Neutrophil (primary cell): ENCODE data around the gene TTC24.

Experiments
- H3K27ac ChIP-seq: fragments of 200-600 bp; sonication (generic); 2 replicates; pipeline ENCODE4 v1.5.1; 2016; ENCODE audit warnings: mild to moderate bottlenecking, moderate library complexity
- H3K27me3 ChIP-seq: fragments of 200-600 bp; sonication (generic); 2 replicates; pipeline ENCODE4 v1.6.0; 2016; ENCODE audit warnings: mild to moderate bottlenecking
- H3K36me3 ChIP-seq: fragments of 200-600 bp; sonication (generic); 2 replicates; pipeline ENCODE4 v1.5.1; 2017
- H3K4me1 ChIP-seq, 2 experiments: fragments of 200-600 bp in 1 of 2; sonication (generic) in 1 of 2; 1 replicate in 1 of 2; 2 replicates in 1 of 2; pipeline versions ENCODE4 v1.5.1 to v1.6.1; 2013 to 2016; ENCODE audit warnings: low read depth in 1 of 2, low read length in 1 of 2, mild to moderate bottlenecking in 1 of 2, moderate library complexity in 1 of 2; ENCODE audit not compliant: control insufficient read depth in 1 of 2, insufficient read depth in 1 of 2
- H3K4me3 ChIP-seq, 2 experiments: fragments of 200-600 bp in 1 of 2; sonication (generic) in 1 of 2; 1 replicate in 1 of 2; 2 replicates in 1 of 2; pipeline ENCODE4 v1.5.1; 2013 to 2016; ENCODE audit warnings: low read depth in 1 of 2, low read length in 1 of 2, mild to moderate bottlenecking in 1 of 2, moderate library complexity in 1 of 2
- H3K9me3 ChIP-seq: fragments of 200-600 bp; sonication (generic); 2 replicates; pipeline ENCODE4 v1.5.1; 2016
- TF ChIP-seq, protein P1 (sequence below): fragments of 200-600 bp; sonication (generic); IDR thresholded peaks from 2 replicates; pipeline ENCODE4 v1.5.1; 2016; ENCODE audit warnings: antibody characterized with exemption

Gene TTC24

DNA sequence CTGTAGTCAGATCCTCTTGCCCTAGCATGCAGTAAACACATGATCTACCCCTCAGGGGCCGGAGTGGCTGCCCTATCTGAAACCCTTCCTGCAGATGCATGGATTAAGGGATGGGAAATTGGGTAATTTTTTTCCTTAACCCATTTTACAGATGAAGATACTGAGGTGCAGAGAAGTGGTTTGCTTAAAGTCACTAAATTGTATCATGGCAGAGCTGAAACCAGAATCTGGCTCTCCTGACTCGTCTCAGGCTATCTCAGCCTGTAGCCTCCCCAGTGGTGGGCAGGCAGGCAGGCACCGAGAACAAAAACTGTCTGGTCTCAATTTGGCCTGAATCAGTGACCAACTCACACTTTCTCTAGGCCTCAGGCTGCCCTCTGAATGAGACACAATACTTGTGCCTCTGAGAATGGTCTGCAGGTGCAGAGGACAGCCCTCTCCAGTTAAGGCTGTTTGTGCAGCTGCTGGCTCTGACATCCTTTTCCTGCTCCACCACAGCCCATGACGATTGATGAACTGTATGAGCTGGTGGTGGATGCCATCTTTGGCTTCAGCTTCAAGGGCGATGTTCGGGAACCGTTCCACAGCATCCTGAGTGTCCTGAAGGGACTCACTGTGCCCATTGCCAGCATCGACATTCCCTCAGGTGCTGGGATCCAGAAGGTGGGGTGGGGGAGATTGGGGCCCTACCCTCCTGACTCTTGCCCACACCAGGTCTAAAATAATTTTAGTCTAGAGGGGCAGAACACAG lies 13.6 kb downstream of the TTC24 start:
- H3K27ac ChIP-seq: no peak overlapping the region
- no peaks in the 10 kb centered on the region for H3K9me3 ChIP-seq
- no peak overlapping the region for H3K4me3 ChIP-seq
- peaks cover 11 to 12% of the 10 kb centered on the region in 2 experiments for H3K4me1 ChIP-seq
- TF ChIP-seq, protein P1, sequence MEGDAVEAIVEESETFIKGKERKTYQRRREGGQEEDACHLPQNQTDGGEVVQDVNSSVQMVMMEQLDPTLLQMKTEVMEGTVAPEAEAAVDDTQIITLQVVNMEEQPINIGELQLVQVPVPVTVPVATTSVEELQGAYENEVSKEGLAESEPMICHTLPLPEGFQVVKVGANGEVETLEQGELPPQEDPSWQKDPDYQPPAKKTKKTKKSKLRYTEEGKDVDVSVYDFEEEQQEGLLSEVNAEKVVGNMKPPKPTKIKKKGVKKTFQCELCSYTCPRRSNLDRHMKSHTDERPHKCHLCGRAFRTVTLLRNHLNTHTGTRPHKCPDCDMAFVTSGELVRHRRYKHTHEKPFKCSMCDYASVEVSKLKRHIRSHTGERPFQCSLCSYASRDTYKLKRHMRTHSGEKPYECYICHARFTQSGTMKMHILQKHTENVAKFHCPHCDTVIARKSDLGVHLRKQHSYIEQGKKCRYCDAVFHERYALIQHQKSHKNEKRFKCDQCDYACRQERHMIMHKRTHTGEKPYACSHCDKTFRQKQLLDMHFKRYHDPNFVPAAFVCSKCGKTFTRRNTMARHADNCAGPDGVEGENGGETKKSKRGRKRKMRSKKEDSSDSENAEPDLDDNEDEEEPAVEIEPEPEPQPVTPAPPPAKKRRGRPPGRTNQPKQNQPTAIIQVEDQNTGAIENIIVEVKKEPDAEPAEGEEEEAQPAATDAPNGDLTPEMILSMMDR: no peak
- no peaks in the 10 kb centered on the region for H3K36me3 ChIP-seq
- no peaks in the 10 kb centered on the region for H3K27me3 ChIP-seq

DNA sequence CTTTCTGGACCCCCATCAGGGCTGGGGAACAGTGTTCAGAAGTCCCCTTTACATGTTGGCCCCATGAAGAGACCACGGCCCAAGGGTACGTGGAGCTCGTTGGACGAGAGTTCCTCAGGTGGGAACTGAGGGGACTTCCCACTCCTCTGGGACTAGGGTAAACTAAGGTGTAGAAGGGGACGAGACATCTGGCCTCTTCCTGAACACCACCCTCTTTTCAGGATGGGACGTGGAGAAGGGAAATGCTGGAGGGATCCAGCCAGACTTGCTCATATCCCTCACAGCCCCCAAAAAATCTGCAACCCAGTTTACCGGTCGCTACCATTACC lies 14.1 kb downstream of the TTC24 start:
- no peaks in the 10 kb centered on the region for H3K27me3 ChIP-seq
- H3K36me3 ChIP-seq: no peaks in the 10 kb centered on the region
- no peaks in the 10 kb centered on the region for H3K9me3 ChIP-seq
- no peak overlapping the region for H3K27ac ChIP-seq
- no peak overlapping the region for H3K4me3 ChIP-seq
- H3K4me1 ChIP-seq: peaks cover 11 to 12% of the 10 kb centered on the region in 2 experiments
- TF ChIP-seq, protein P1: no peak

DNA sequence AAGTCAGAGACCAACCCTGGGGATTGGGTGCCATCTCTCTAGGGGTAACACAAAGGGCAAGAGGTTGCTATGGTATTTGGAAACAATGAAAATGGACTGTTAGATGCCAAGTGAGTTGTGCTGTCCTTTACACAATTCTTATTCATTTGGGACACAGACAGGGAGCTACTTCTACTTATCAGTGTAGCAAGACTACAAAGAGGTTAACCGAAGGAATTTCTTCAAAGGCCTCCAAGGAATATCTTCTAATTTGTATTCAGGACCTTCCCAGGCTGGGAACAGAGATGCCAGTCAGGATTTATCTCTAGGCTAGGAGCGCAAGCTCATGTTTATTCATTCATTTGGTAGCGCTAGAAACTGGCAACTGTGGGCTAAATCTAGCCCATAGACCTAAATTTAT lies 14.7 kb downstream of the TTC24 start:
- Histone ChIP-seq H3K4me1 (peaks cover 11 to 12% of the 10 kb centered on the region in 2 experiments), H3K4me3 (no peak overlapping the region), H3K27ac (no peak overlapping the region), H3K36me3 (no peaks in the 10 kb centered on the region), H3K9me3 (no peaks in the 10 kb centered on the region), H3K27me3 (no peaks in the 10 kb centered on the region)
- TF ChIP-seq, protein P1: no peak

DNA sequence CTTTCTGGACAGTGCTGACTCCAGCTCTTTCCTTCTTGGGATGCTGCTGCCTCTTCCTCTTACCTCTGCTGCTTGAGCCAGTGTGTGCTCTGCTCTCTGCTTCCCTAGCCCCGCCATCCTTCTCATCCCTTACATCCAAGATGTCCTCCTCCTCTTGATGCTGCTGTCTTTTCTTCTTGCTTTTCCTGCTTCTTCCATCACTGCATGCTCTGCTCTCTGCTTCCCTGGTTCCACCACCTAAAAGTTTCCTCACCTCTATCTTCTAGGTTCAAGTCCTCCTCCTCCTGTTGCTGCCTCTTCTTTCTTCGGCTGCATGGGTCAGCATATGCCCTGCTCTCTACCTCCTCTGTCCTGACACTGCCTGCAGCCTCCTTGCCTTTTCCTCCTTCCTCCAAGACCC lies 15.5 kb downstream of the TTC24 start:
- Histone ChIP-seq H3K4me3 (no peak overlapping the region), H3K9me3 (no peaks in the 10 kb centered on the region), H3K27ac (no peak overlapping the region), H3K36me3 (no peaks in the 10 kb centered on the region), H3K27me3 (no peaks in the 10 kb centered on the region), H3K4me1 (peaks cover 11 to 12% of the 10 kb centered on the region in 2 experiments)
- TF ChIP-seq, protein P1: no peak

DNA sequence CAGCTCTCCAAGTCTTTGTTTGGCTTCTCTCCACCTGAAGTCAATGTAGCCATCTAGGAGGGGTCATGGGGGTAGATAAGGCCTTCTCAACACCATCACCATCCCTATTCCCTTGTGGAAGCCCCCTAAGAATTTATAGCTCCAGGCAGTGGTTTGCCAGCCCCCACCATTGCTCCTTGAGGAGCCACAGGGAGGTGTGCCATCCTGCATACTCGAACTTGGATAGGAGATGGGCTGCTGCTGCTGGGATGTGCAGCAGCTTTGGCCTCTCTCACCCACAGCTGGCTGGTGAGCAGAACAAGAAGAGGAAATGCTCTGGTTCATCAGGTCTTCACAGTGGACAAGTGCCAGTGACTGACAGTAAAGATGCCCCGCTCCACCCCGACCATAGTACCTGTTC lies 16.9 kb downstream of the TTC24 start:
- peaks cover 14 to 16% of the 10 kb centered on the region in 2 experiments for H3K4me1 ChIP-seq
- no peak overlapping the region for H3K27ac ChIP-seq
- TF ChIP-seq, protein P1: no peak
- H3K36me3 ChIP-seq: no peaks in the 10 kb centered on the region
- no peaks in the 10 kb centered on the region for H3K27me3 ChIP-seq
- H3K9me3 ChIP-seq: no peaks in the 10 kb centered on the region
- no peak overlapping the region for H3K4me3 ChIP-seq
